IgD-negative memory B cell (primary cell): Measurements from ENCODE around the gene PLA2G2F. TPM values are rescaled to one million over a fixed set of nuclear protein-coding genes. Genes with fewer than 3 reads are reported as not detected.

Experiments
- H3K27ac Mint-ChIP-seq, 3 donors: one replicate each; pipeline ENCODE4 v1.8.0; 2020 to 2022; ENCODE audit warnings: mild to moderate bottlenecking in 3 of 3, mixed read lengths in 3 of 3, moderate library complexity in 1 of 3
- H3K27me3 Mint-ChIP-seq: one replicate; pipeline ENCODE4 v1.8.0; 2021; ENCODE audit warnings: mixed read lengths
- H3K36me3 Mint-ChIP-seq: one replicate; pipeline ENCODE4 v1.8.0; 2020; ENCODE audit warnings: mild to moderate bottlenecking, mixed read lengths
- H3K4me1 Mint-ChIP-seq, 3 donors: one replicate each; pipeline ENCODE4 v1.8.0; 2020 to 2022; ENCODE audit warnings: mixed read lengths in 3 of 3, mild to moderate bottlenecking in 1 of 3
- H3K4me3 Mint-ChIP-seq, 4 donors: one replicate each; pipeline ENCODE4 v1.8.0; 2020 to 2022; ENCODE audit warnings: mild to moderate bottlenecking in 4 of 4, mixed read lengths in 4 of 4, moderate library complexity in 3 of 4
- H3K9me3 Mint-ChIP-seq, 3 donors: one replicate each; pipeline ENCODE4 v1.8.0; 2020 to 2021; ENCODE audit warnings: mixed read lengths in 3 of 3, mild to moderate bottlenecking in 1 of 3
- polyA plus RNA-seq: library from polyadenylated mRNA; unstranded; fragments of 300-500 nt; fragmentation: Illumina TruSeq; gene quantifications from one replicate; pipeline ENCODE4 v1.2.3, GENCODE V29; 2021

The PLA2G2F gene
- polyA plus RNA-seq, 1 donor from 2014 or later: not detected

GRCh38 chr1:20183035-20183434 is 43.9 kb downstream of the PLA2G2F start:
- Mint-ChIP-seq H3K4me3 (no peak overlapping the region), H3K4me1 (peaks cover 13 to 18% (median 16%) of the 10 kb centered on the region in 3 donors), H3K9me3 (peaks cover 0 to 2% (median 0%) of the 10 kb centered on the region in 3 donors), H3K27me3 (peaks cover 33% of the 10 kb centered on the region), H3K27ac (peak overlapping the region in 1 of 3 donors; percentile 31), H3K36me3 (peaks cover 2% of the 10 kb centered on the region)

DNA sequence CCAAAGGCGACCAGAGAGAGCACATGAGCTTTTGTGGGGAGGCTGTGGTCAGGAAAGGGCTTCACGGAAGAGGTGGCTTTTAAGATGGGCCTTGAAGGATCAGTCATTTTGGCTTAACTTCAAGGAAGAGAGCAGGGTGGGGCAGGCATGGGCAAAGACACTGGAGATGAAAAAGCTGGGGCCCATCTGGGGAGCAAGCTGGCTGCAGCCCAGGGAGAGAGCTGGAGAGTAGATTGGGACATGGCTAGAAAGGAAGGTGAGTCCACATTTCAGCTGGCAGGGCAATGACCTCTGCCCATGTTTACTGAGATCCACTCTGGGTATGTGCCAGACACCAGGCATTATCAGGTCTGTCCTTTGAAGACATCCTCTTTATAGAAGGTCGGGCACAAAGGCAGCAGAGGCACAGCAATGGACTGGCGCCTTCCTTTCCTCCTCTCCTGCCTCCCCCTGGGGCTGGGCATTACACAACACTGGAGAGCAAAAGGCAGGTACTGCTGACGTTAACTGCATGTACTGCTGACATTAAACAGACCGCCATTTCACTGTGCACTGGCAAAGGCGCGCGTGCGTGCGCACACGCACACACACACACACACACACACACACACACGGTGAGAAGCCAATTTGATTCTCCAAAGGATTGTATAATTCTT is 44.6 kb downstream of the PLA2G2F start:
- Mint-ChIP-seq H3K27ac (no peak overlapping the region), H3K4me1 (peaks cover 14 to 23% (median 16%) of the 10 kb centered on the region in 3 donors), H3K9me3 (peaks cover 0 to 2% (median 0%) of the 10 kb centered on the region in 3 donors), H3K36me3 (peaks cover 2% of the 10 kb centered on the region), H3K27me3 (peaks cover 36% of the 10 kb centered on the region), H3K4me3 (peak overlapping the region in 1 of 4 donors; percentile 34)

GRCh38 chr1:20184481-20184900 is 45.4 kb downstream of the PLA2G2F start:
- H3K4me3 Mint-ChIP-seq: peak overlapping the region in 1 of 4 donors; percentile 92
- peaks cover 16 to 19% (median 16%) of the 10 kb centered on the region in 3 donors for H3K4me1 Mint-ChIP-seq
- H3K27me3 Mint-ChIP-seq: peaks cover 39% of the 10 kb centered on the region
- peak overlapping the region in 1 of 3 donors; percentile 18 for H3K27ac Mint-ChIP-seq
- no peaks in the 10 kb centered on the region for H3K36me3 Mint-ChIP-seq
- H3K9me3 Mint-ChIP-seq: peaks cover 0 to 2% (median 0%) of the 10 kb centered on the region in 3 donors

- no peaks in the 10 kb centered on the region for H3K36me3 Mint-ChIP-seq
- H3K27ac Mint-ChIP-seq: peak overlapping the region in 2 of 3 donors; percentile 61 to 87
- no peaks in the 10 kb centered on the region for H3K9me3 Mint-ChIP-seq
- H3K4me3 Mint-ChIP-seq: peak overlapping the region; percentile 40 to 92 (median 54)
- peaks cover 36% of the 10 kb centered on the region for H3K27me3 Mint-ChIP-seq
- H3K4me1 Mint-ChIP-seq: peaks cover 16 to 18% (median 16%) of the 10 kb centered on the region in 3 donors
Measured at GRCh38 chr1:20184997-20185833, 46.1 kb downstream of the PLA2G2F start.

DNA sequence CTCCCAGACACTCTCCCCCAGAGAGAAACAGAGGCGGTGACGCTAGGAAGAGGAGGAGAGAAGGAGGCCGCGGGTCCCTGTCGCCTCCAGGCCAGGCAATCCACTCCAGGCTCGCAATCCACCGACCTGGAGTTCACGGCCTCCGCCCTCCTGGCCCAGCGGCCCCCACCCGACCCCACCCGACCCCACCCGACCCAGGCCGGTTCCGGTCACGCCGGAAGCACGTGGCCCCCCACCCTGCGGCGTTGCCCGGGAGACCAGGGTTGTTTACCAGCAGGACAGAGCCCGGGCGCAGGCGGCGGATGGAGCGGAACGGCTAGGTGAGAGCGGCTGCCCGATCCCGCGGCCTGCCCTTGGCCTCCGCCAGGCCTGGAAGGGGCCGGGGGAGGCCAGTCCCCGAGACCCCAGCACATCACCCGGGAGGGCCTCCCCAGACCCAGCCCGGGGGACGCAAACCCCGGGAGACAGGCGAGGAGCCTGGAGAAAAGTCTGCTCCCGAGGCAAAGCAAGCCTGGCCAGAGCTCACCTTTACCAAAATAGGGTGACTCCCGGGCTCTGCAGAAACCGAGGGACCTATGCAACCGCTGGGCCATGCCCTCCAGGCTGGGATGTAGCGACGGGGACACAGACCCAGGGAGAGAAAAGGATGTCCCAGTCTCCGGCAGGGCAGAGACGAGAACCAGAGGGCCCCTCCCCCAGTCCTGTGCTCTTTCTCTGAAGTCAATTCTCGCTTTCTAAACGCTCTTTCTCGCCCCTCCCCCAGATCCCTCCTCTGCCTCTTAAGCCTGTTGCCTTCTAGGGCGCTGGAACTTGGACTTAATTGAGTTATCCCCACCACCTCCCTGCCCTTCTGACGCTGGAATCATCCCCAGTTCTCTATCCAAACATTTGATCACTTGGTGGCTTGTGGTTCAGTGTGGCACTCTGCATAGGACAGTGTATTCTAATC is 47.0 kb downstream of the PLA2G2F start, which contains the start of the genes PLA2G2C and UBXN10:
PLA2G2C (minus strand) TSS at position 685 of the 949 bp plus-strand sequence. CDS start 9,155 bp downstream, outside the sequence.
UBXN10 (plus strand) TSS at position 263 of the 949 bp plus-strand sequence. CDS start 4,466 bp downstream, outside the sequence.
- Mint-ChIP-seq H3K27ac (peak within 1 kb of the TSS; percentile 68 to 87 (median 71)), H3K9me3 (no peaks in the 10 kb centered on the region), H3K4me1 (peaks cover 16 to 18% (median 16%) of the 10 kb centered on the region in 3 donors), H3K36me3 (no peaks in the 10 kb centered on the region), H3K4me3 (peak within 1 kb of the TSS; percentile 49 to 92 (median 86)), H3K27me3 (peaks cover 34% of the 10 kb centered on the region)

GRCh38 chr1:20187103-20187812 is 48.1 kb downstream of the PLA2G2F start:
- H3K27me3 Mint-ChIP-seq: peaks cover 36% of the 10 kb centered on the region
- H3K9me3 Mint-ChIP-seq: no peaks in the 10 kb centered on the region
- H3K27ac Mint-ChIP-seq: no peak overlapping the region

DNA sequence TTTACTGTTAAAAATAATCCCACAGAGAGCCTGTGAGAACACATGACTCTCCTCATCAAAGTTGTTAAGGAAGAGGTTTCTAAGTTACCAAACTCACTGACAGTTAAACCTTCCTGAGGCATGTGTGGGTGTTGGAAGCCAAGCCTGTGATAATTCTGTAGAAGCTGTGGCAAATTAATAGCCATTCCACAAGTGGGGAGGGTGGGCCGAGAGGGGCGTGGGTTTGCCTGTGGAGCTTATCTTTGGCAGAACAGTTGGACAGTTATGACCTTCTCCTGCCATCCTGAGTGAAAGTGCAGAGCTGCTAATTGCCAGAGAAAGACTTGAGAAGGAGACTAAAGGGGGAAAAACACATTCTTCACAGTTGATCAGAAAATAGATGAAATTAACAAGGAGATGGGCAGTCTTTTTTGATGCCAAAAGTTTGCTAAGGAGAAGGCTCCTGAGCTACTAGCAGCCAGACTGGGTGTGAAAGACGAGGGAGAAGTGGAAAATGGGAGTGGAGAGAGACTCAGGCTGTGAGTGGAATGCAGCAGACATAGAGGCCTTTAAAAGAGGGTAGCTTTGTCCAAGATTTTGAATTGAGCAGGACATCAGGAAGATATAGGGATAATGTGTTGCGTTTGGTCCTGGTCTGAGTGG is 48.8 kb downstream of the PLA2G2F start:
- peaks cover 37% of the 10 kb centered on the region for H3K27me3 Mint-ChIP-seq
- peaks cover 16 to 18% (median 16%) of the 10 kb centered on the region in 3 donors for H3K4me1 Mint-ChIP-seq
- H3K9me3 Mint-ChIP-seq: no peaks in the 10 kb centered on the region
- H3K4me3 Mint-ChIP-seq: no peak overlapping the region
- H3K27ac Mint-ChIP-seq: no peak overlapping the region
- no peaks in the 10 kb centered on the region for H3K36me3 Mint-ChIP-seq

More at GRCh38 chr1:20187103-20187812, 48.1 kb downstream of the PLA2G2F start:
- peaks cover 16 to 18% (median 16%) of the 10 kb centered on the region in 3 donors for H3K4me1 Mint-ChIP-seq
- no peaks in the 10 kb centered on the region for H3K36me3 Mint-ChIP-seq
- peak overlapping the region in 3 of 4 donors; percentile 21 to 39 (median 29) for H3K4me3 Mint-ChIP-seq

DNA sequence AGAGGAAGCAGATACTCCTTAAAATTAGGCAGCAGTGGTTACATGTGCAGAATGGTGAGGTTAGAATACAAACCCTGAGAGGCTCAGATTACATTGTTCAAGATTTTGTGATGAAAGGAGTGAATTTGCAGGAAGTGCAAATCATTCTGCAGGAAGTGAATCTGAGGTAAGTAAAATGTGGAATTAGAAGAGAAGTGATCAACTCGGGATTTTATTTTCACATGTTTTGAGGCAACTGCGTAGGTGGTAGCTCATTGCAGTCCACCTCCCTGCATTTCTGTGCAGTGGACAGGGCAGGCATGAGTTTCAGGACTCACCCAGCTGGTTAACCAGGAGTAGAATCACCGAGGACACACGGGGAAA is 49.3 kb downstream of the PLA2G2F start:
- Mint-ChIP-seq H3K9me3 (no peaks in the 10 kb centered on the region), H3K27me3 (peaks cover 37% of the 10 kb centered on the region), H3K27ac (no peak overlapping the region), H3K36me3 (no peaks in the 10 kb centered on the region), H3K4me1 (peaks cover 16 to 18% (median 16%) of the 10 kb centered on the region in 3 donors), H3K4me3 (peak overlapping the region in 1 of 4 donors; percentile 19)

- peaks cover 28% of the 10 kb centered on the region for H3K27me3 Mint-ChIP-seq
- H3K4me3 Mint-ChIP-seq: no peak overlapping the region
- no peaks in the 10 kb centered on the region for H3K36me3 Mint-ChIP-seq
- H3K9me3 Mint-ChIP-seq: no peaks in the 10 kb centered on the region
- H3K4me1 Mint-ChIP-seq: peaks cover 16% of the 10 kb centered on the region in 3 donors
- H3K27ac Mint-ChIP-seq: no peak overlapping the region
Measured at GRCh38 chr1:20189664-20190063, 50.5 kb downstream of the PLA2G2F start.

GRCh38 chr1:20190256-20191160 is 51.4 kb downstream of the PLA2G2F start:
- H3K4me1 Mint-ChIP-seq: peaks cover 14 to 17% (median 16%) of the 10 kb centered on the region in 3 donors
- no peaks in the 10 kb centered on the region for H3K36me3 Mint-ChIP-seq
- no peaks in the 10 kb centered on the region for H3K9me3 Mint-ChIP-seq
- no peak overlapping the region for H3K4me3 Mint-ChIP-seq
- peak overlapping the region in 1 of 3 donors; percentile 15 for H3K27ac Mint-ChIP-seq
- peaks cover 22% of the 10 kb centered on the region for H3K27me3 Mint-ChIP-seq

GRCh38 chr1:20191266-20191825 is 52.2 kb downstream of the PLA2G2F start:
- peaks cover 21% of the 10 kb centered on the region for H3K27me3 Mint-ChIP-seq
- no peaks in the 10 kb centered on the region for H3K9me3 Mint-ChIP-seq
- no peak overlapping the region for H3K27ac Mint-ChIP-seq

GRCh38 chr1:20192364-20192763 is 53.2 kb downstream of the PLA2G2F start:
- peaks cover 6 to 12% (median 11%) of the 10 kb centered on the region in 3 donors for H3K4me1 Mint-ChIP-seq
- no peaks in the 10 kb centered on the region for H3K9me3 Mint-ChIP-seq
- H3K27me3 Mint-ChIP-seq: peaks cover 17% of the 10 kb centered on the region
- no peak overlapping the region for H3K27ac Mint-ChIP-seq
- H3K36me3 Mint-ChIP-seq: no peaks in the 10 kb centered on the region
- no peak overlapping the region for H3K4me3 Mint-ChIP-seq

More at GRCh38 chr1:20191266-20191825, 52.2 kb downstream of the PLA2G2F start:
- Mint-ChIP-seq H3K4me1 (peaks cover 12 to 15% (median 15%) of the 10 kb centered on the region in 3 donors), H3K36me3 (no peaks in the 10 kb centered on the region), H3K4me3 (no peak overlapping the region)
